ENCODE data around the gene TEC.

GRCh38 chr4:48234575-48234974 is 35.1 kb downstream of the TEC start:
- TF ChIP-seq, protein P1, sequence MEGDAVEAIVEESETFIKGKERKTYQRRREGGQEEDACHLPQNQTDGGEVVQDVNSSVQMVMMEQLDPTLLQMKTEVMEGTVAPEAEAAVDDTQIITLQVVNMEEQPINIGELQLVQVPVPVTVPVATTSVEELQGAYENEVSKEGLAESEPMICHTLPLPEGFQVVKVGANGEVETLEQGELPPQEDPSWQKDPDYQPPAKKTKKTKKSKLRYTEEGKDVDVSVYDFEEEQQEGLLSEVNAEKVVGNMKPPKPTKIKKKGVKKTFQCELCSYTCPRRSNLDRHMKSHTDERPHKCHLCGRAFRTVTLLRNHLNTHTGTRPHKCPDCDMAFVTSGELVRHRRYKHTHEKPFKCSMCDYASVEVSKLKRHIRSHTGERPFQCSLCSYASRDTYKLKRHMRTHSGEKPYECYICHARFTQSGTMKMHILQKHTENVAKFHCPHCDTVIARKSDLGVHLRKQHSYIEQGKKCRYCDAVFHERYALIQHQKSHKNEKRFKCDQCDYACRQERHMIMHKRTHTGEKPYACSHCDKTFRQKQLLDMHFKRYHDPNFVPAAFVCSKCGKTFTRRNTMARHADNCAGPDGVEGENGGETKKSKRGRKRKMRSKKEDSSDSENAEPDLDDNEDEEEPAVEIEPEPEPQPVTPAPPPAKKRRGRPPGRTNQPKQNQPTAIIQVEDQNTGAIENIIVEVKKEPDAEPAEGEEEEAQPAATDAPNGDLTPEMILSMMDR (IDR thresholded peaks at IDR 0.05) = no peak
- TF ChIP-seq POLR2A (IDR thresholded peaks at IDR 0.05) = no peak

Measured in testis (tissue), 2 donors.